Activated CD8-positive, alpha-beta memory T cell treated with anti-CD3 and anti-CD28 coated beads for 1 hour (primary cell): ENCODE data around the gene NOS1AP.

ENCODE experiments used
- DNase-seq, 2 donors: peaks; one replicate each; pipeline ENCODE4 v3.0.0-alpha.2; 2020; ENCODE audit warnings: low read depth in 1 of 2; ENCODE audit errors: extremely low read depth in 1 of 2

NOS1AP gene

GRCh38 chr1:162087574-162087973 is 18.1 kb downstream of the NOS1AP start:
- no peak for DNase-seq

GRCh38 chr1:162088281-162088969 is 18.9 kb downstream of the NOS1AP start:
- no peak for DNase-seq

- DNase-seq: no peak
These were observed 20.3 kb downstream of the NOS1AP start for GRCh38 chr1:162089748-162090147.

- no peak for DNase-seq
These were observed 20.9 kb downstream of the NOS1AP start for GRCh38 chr1:162090378-162090777.

GRCh38 chr1:162091681-162092524 is 22.4 kb downstream of the NOS1AP start:
- no peak for DNase-seq

- no peak for DNase-seq
These were observed 23.6 kb downstream of the NOS1AP start for GRCh38 chr1:162093095-162093494.

- no peak for DNase-seq
These were observed 24.8 kb downstream of the NOS1AP start for GRCh38 chr1:162094271-162094670.

GRCh38 chr1:162094723-162095122 is 25.2 kb downstream of the NOS1AP start:
- DNase-seq: no peak

- no peak for DNase-seq
These were observed 38.4 kb downstream of the NOS1AP start for GRCh38 chr1:162107911-162108310.

GRCh38 chr1:162108426-162108825 is 38.9 kb downstream of the NOS1AP start:
- no peak for DNase-seq

GRCh38 chr1:162110910-162111309 is 41.4 kb downstream of the NOS1AP start:
- no peak for DNase-seq

- DNase-seq: no peak
These were observed 42.1 kb downstream of the NOS1AP start for GRCh38 chr1:162111572-162111971.

GRCh38 chr1:162113419-162113818 is 43.9 kb downstream of the NOS1AP start:
- DNase-seq: no peak

- no peak for DNase-seq
These were observed 47.7 kb downstream of the NOS1AP start for GRCh38 chr1:162117039-162117774.

- DNase-seq: no peak
These were observed 48.6 kb downstream of the NOS1AP start for GRCh38 chr1:162118063-162118462.

- no peak for DNase-seq
These were observed 59.3 kb downstream of the NOS1AP start for GRCh38 chr1:162128693-162129356.

- no peak for DNase-seq
These were observed 60.8 kb downstream of the NOS1AP start for GRCh38 chr1:162130308-162130707.

- no peak for DNase-seq
These were observed 62.2 kb downstream of the NOS1AP start for GRCh38 chr1:162131400-162132321.

- no peak for DNase-seq
These were observed 64.1 kb downstream of the NOS1AP start for GRCh38 chr1:162133566-162133965.

GRCh38 chr1:162134646-162135045 is 65.2 kb downstream of the NOS1AP start:
- DNase-seq: no peak
